ENCODE data around the gene MAEL. TPM values are rescaled to one million over a fixed set of nuclear protein-coding genes. Genes with fewer than 3 reads are reported as not detected.

Gene MAEL
- total and polyA plus RNA-seq, 2 of the 13 experiments (the other 11 are each of a cell fraction or from before 2014, with no cell fraction given), result not detected

GRCh38 chr1:166974647-166975345, 14.3 kb upstream of the MAEL start:
- no peak for ATAC-seq
- H3K9ac ChIP-seq (ENCODE audit: insufficient read depth, low read depth, low read length), result no peak overlapping the region
- BruUV-seq (replicated peaks), result no TSS peak
- peaks cover 0 to 46% of the 10 kb centered on the region in 2 experiments; a peak in 4 of 5 replicates for H3K27me3 ChIP-seq (ENCODE audit: control insufficient read depth in 1 of 2, insufficient read depth in 2 of 2, low read length in 2 of 2)
- in situ Hi-C loops (cut with HindIII; ENCODE audit: extremely low pct_ligation_motif_present, low pct_unique_long_range_greater_than_20kb), result no loop called here
- intact Hi-C loops (cut with micrococcal nuclease; ENCODE audit: unreplicated experiment), result no loop called here
- H2AFZ ChIP-seq (ENCODE audit: low read length), result no peak overlapping the region
- no peak for DNase-seq (ENCODE audit: low spot score)
- no peaks in the 10 kb centered on the region for H3K9me3 ChIP-seq (ENCODE audit: low read length)
- no peak for FAIRE-seq
- H3K4me1 ChIP-seq (ENCODE audit: insufficient read depth, low read length), result peaks cover 10% of the 10 kb centered on the region; the same call in 1 of the 2 replicates
- peak overlapping the region; percentile 86 for H3K4me2 ChIP-seq (ENCODE audit: low read depth, low read length)
- 3% methylated on average over 17 of the region's 17 CpGs for WGBS (ENCODE audit: low lambda C conversion rate)
- H4K20me1 ChIP-seq (ENCODE audit: insufficient read depth, low read length), result no peaks in the 10 kb centered on the region
- ChIA-PET POLR2A (no interaction called here), CTCF (ENCODE audit: low intra/inter-chr PET ratio, low total read pairs) (no interaction called here)
- no peak overlapping the region for H3K27ac ChIP-seq (ENCODE audit: extremely low read length, insufficient read depth, low read length)
- peak overlapping the region; percentile 45 to 52 (median 51); a peak in 4 of 6 replicates for H3K4me3 ChIP-seq (replicated peaks in 1 of 3; ENCODE audit: insufficient read depth in 1 of 3, low read depth in 2 of 3, low read length in 3 of 3)
- H3K36me3 ChIP-seq (replicated peaks in 1 of 2; ENCODE audit: control insufficient read depth in 1 of 2, insufficient read depth in 2 of 2, low read length in 2 of 2), result no peaks in the 10 kb centered on the region
- TF ChIP-seq NCOA1 (CRISPR knock-in tag; IDR thresholded peaks at IDR 0.05) (no peak), FLYWCH1 (CRISPR knock-in tag; IDR thresholded peaks at IDR 0.05) (no peak), GATA4 (IDR thresholded peaks at IDR 0.05; ENCODE audit: borderline replicate concordance, low read depth) (no peak)
- H3K79me2 ChIP-seq (ENCODE audit: insufficient read depth, low read length), result no peaks in the 10 kb centered on the region

DNA sequence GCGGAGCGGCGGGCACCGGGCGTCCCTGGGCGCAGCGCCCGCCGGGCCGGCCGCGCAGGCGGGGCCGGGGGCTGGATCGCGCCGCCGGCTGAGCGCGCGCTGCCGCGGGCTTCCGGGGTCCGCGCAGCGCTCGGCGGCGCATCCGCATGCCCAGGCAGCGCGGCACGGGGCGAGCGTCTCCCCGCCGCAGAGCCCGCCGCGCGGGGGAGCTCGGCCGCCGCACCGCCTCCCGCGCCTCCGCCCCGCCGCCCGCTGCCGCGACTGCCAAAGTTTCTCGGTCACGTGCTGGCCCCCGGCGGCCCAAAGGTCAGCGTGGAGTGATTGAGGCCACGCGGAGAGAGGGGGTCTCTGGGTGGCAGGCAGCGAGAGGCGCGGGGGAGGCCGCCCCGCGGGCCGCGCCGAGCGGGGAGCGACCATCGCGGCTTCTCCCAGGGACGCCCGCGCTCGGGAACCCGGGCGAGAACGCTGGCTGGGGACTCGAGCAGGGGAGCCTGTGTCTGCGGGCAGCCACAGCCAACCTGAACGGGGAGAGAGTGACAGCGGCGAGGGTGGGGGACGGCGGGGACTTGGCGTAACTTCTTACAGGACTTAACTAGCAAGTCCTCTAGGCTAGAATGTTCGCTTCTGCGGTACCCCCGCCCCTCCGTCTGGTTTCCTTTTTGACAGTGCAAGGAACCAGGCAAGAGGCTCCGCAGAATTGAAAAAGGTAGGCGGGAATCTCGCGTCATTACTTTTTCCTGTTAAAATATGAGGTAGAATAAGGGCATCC, 13.5 kb upstream of the MAEL start, which contains the start of gene ILDR2:
Gene ILDR2 (minus strand): TSS at position 180 of the 769 bp plus-strand sequence. CDS start 272 bp downstream, outside the sequence.
- FAIRE-seq, result no peak
- peaks cover 10% of the 10 kb centered on the region; the same call in 1 of the 2 replicates for H3K4me1 ChIP-seq (ENCODE audit: insufficient read depth, low read length)
- peak within 1 kb of the TSS; percentile 86 for H3K4me2 ChIP-seq (ENCODE audit: low read depth, low read length)
- H3K9me3 ChIP-seq (ENCODE audit: low read length), result no peaks in the 10 kb centered on the region
- H3K4me3 ChIP-seq (replicated peaks in 1 of 3; ENCODE audit: insufficient read depth in 1 of 3, low read depth in 2 of 3, low read length in 3 of 3), result peak within 1 kb of the TSS; percentile 55 to 70 (median 59)
- H3K36me3 ChIP-seq (replicated peaks in 1 of 2; ENCODE audit: control insufficient read depth in 1 of 2, insufficient read depth in 2 of 2, low read length in 2 of 2), result no peaks in the 10 kb centered on the region
- H2AFZ ChIP-seq (ENCODE audit: low read length), result no peak within 1 kb of the TSS
- ATAC-seq, result peak; percentile 94
- in situ Hi-C loops (cut with HindIII; ENCODE audit: extremely low pct_ligation_motif_present, low pct_unique_long_range_greater_than_20kb) (no loop called here), intact Hi-C loops (cut with micrococcal nuclease; ENCODE audit: unreplicated experiment) (no loop called here)
- 3% methylated on average over 31 of the region's 97 CpGs for WGBS (ENCODE audit: low lambda C conversion rate)
- no peak within 1 kb of the TSS for H3K9ac ChIP-seq (ENCODE audit: insufficient read depth, low read depth, low read length)
- DNase-seq (ENCODE audit: low spot score), result no peak
- H4K20me1 ChIP-seq (ENCODE audit: insufficient read depth, low read length), result no peaks in the 10 kb centered on the region
- H3K27me3 ChIP-seq (ENCODE audit: control insufficient read depth in 1 of 2, insufficient read depth in 2 of 2, low read length in 2 of 2), result peaks cover 0 to 46% of the 10 kb centered on the region in 2 experiments; a peak in 4 of 5 replicates
- ChIA-PET POLR2A (no interaction called here), CTCF (ENCODE audit: low intra/inter-chr PET ratio, low total read pairs) (no interaction called here)
- BruUV-seq (replicated peaks), result no TSS peak
- no peak within 1 kb of the TSS for H3K27ac ChIP-seq (ENCODE audit: extremely low read length, insufficient read depth, low read length)
- H3K79me2 ChIP-seq (ENCODE audit: insufficient read depth, low read length), result no peaks in the 10 kb centered on the region
- TF ChIP-seq ZNF326 (CRISPR knock-in tag; IDR thresholded peaks at IDR 0.05; ENCODE audit: borderline replicate concordance), result no peak
- no peak for TF ChIP-seq EED (CRISPR knock-in tag; IDR thresholded peaks at IDR 0.05)
- TF ChIP-seq, protein P1, sequence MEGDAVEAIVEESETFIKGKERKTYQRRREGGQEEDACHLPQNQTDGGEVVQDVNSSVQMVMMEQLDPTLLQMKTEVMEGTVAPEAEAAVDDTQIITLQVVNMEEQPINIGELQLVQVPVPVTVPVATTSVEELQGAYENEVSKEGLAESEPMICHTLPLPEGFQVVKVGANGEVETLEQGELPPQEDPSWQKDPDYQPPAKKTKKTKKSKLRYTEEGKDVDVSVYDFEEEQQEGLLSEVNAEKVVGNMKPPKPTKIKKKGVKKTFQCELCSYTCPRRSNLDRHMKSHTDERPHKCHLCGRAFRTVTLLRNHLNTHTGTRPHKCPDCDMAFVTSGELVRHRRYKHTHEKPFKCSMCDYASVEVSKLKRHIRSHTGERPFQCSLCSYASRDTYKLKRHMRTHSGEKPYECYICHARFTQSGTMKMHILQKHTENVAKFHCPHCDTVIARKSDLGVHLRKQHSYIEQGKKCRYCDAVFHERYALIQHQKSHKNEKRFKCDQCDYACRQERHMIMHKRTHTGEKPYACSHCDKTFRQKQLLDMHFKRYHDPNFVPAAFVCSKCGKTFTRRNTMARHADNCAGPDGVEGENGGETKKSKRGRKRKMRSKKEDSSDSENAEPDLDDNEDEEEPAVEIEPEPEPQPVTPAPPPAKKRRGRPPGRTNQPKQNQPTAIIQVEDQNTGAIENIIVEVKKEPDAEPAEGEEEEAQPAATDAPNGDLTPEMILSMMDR (CRISPR knock-in tag; IDR thresholded peaks at IDR 0.05), result peak; percentile 13; the same call in 1 of the 2 replicates
- TF ChIP-seq HIVEP1 (CRISPR knock-in tag; IDR thresholded peaks at IDR 0.05), result no peak
- TF ChIP-seq PATZ1 (CRISPR knock-in tag; IDR thresholded peaks at IDR 0.05), result peak; percentile 52; the same call in 1 of the 2 replicates
- TF ChIP-seq ZNF441 (CRISPR knock-in tag; IDR thresholded peaks at IDR 0.05; ENCODE audit: borderline replicate concordance), result 0 out of 2 replicates have a peak, but pooled peaks have one; percentile 29
- TF ChIP-seq EZH2 (conservative IDR thresholded peaks at IDR 0.05; ENCODE audit: low read depth, low read length), result 0 out of 2 replicates have a peak, but pooled peaks have one; percentile 43
- 0 out of 2 replicates have a peak, but pooled peaks have one; percentile 54 for TF ChIP-seq ZNF563 (CRISPR knock-in tag; IDR thresholded peaks at IDR 0.05)

All from HepG2 (cell line).